H1 (cell line): Measurements from ENCODE around the gene EIPR1. TPM values are rescaled to one million over a fixed set of nuclear protein-coding genes. Genes with fewer than 3 reads are reported as not detected.

Experiments used
- CTCF ChIA-PET: fragments of 300-600 bp; sonication (Branson Sonifier 250); formaldehyde crosslinking; loops from one replicate; lab custom pipeline; 2021; ENCODE audit not compliant: partially characterized antibody; lab: Charles Lee
- POLR2A ChIA-PET: fragments of 300-600 bp; sonication (Branson Sonifier 250); formaldehyde crosslinking; loops from one replicate; lab custom pipeline; 2021; ENCODE audit warnings: inconsistent platforms; ENCODE audit not compliant: partially characterized antibody; lab: Charles Lee
- DNase-seq, 2 experiments: peaks; one replicate each; pipeline versions ENCODE4 v3.0.0 to v3.0.0-alpha.2; 2010 to 2022; ENCODE audit warnings: low spot score in 2 of 2, low read depth in 1 of 2, mixed read lengths in 1 of 2
- FAIRE-seq: peaks from 2 replicates; lab custom pipeline; 2011; peaks lifted over from hg19 to GRCh38; lab: Jason Lieb, UNC
- H2AFZ ChIP-seq: 2 replicates; pipeline ENCODE4 v1.8.1; 2012; ENCODE audit warnings: low read length, inconsistent platforms
- H2AK5ac ChIP-seq: 2 replicates; pipeline ENCODE4 v1.6.1; 2013; ENCODE audit warnings: low read depth, low read length
- H2BK120ac ChIP-seq: replicated peaks from 2 replicates; pipeline ENCODE3; 2013; ENCODE audit warnings: low read depth, low read length, inconsistent platforms
- H2BK12ac ChIP-seq: 2 replicates; pipeline ENCODE4 v1.6.1; 2013; ENCODE audit warnings: low read depth, low read length
- H2BK15ac ChIP-seq: 2 replicates; pipeline ENCODE4 v1.6.1; 2013; ENCODE audit warnings: low read length
- H2BK20ac ChIP-seq: 2 replicates; pipeline ENCODE4 v1.6.1; 2013; ENCODE audit warnings: low read length
- H2BK5ac ChIP-seq: 2 replicates; pipeline ENCODE4 v1.6.1; 2013; ENCODE audit warnings: low read depth, low read length
- H3K14ac ChIP-seq: 2 replicates; pipeline ENCODE4 v1.6.1; 2013; ENCODE audit warnings: inconsistent platforms; ENCODE audit not compliant: insufficient read length
- H3K18ac ChIP-seq: 2 replicates; pipeline ENCODE4 v1.6.1; 2013; ENCODE audit warnings: low read length; ENCODE audit errors: extremely low read depth
- H3K23ac ChIP-seq: 2 replicates; pipeline ENCODE4 v1.6.1; 2013; ENCODE audit warnings: inconsistent platforms; ENCODE audit not compliant: insufficient read length
- H3K23me2 ChIP-seq: 2 replicates; pipeline ENCODE4 v1.6.1; 2013; ENCODE audit warnings: low read depth, low read length
- H3K27ac ChIP-seq: 2 replicates; pipeline ENCODE4 v1.6.1; 2011; ENCODE audit warnings: low read depth, low read length, inconsistent platforms
- H3K27me3 ChIP-seq, 4 experiments: replicated peaks in 1 of 4; 1 replicate in 1 of 4; 2 replicates in 3 of 4; pipeline versions ENCODE4 v1.6.1 to v1.8.1; 2011 to 2013; ENCODE audit warnings: low read length in 3 of 4, mild to moderate bottlenecking in 3 of 4, inconsistent platforms in 2 of 4, mixed read lengths in 2 of 4, moderate library complexity in 1 of 4; ENCODE audit not compliant: control insufficient read depth in 3 of 4, insufficient read depth in 3 of 4; ENCODE audit errors: extremely low read depth in 1 of 4
- H3K36me3 ChIP-seq, 4 experiments: 2 replicates each; pipeline versions ENCODE4 v1.6.1 to v1.8.1; 2011 to 2013; ENCODE audit warnings: mild to moderate bottlenecking in 4 of 4, low read length in 3 of 4, moderate library complexity in 2 of 4, control low read depth in 1 of 4, inconsistent platforms in 1 of 4; ENCODE audit not compliant: insufficient read depth in 4 of 4, control insufficient read depth in 2 of 4
- H3K4ac ChIP-seq: replicated peaks from 2 replicates; pipeline ENCODE3; 2013; ENCODE audit warnings: low read length, low read depth, mixed read lengths, inconsistent platforms; ENCODE audit not compliant: insufficient read length
- H3K4me1 ChIP-seq, 4 experiments: replicated peaks in 1 of 4; 1 replicate in 1 of 4; 2 replicates in 3 of 4; pipeline versions ENCODE4 v1.6.1 to v1.8.1; 2011 to 2013; ENCODE audit warnings: low read length in 3 of 4, inconsistent platforms in 2 of 4, mixed read lengths in 1 of 4; ENCODE audit not compliant: insufficient read depth in 4 of 4, control insufficient read depth in 3 of 4
- H3K4me2 ChIP-seq, 2 experiments: 2 replicates each; pipeline versions ENCODE4 v1.6.1 to v1.8.1; 2011 to 2013; ENCODE audit warnings: low read depth in 2 of 2, low read length in 2 of 2, control low read depth in 1 of 2, inconsistent platforms in 1 of 2, mild to moderate bottlenecking in 1 of 2; ENCODE audit not compliant: insufficient read depth in 1 of 2
- H3K4me3 ChIP-seq, 4 experiments: fragments of 200-600, 300-600 bp in 1 of 4; sonication (generic), shearing (Covaris generic), sonication (Bioruptor Twin) in 1 of 4; 2 replicates each; pipeline versions ENCODE4 v1.5.1 to v1.8.1; 2011 to 2016; ENCODE audit warnings: low read length in 4 of 4, low read depth in 3 of 4, control low read depth in 2 of 4, inconsistent platforms in 2 of 4, mild to moderate bottlenecking in 2 of 4, mixed read lengths in 1 of 4, moderate library complexity in 1 of 4; ENCODE audit not compliant: insufficient read depth in 2 of 4; ENCODE audit errors: extremely low read depth in 1 of 4
- H3K56ac ChIP-seq: replicated peaks from 2 replicates; pipeline ENCODE3; 2013; ENCODE audit warnings: low read depth, mild to moderate bottlenecking, mixed read lengths, low read length, inconsistent platforms; ENCODE audit not compliant: insufficient read length
- H3K79me1 ChIP-seq: 2 replicates; pipeline ENCODE4 v1.6.1; 2013; ENCODE audit warnings: low read depth, low read length, control low read depth
- H3K79me2 ChIP-seq, 2 experiments: 2 replicates each; pipeline versions ENCODE4 v1.6.1 to v1.8.1; 2012 to 2013; ENCODE audit warnings: low read length in 2 of 2, mild to moderate bottlenecking in 2 of 2, inconsistent platforms in 1 of 2; ENCODE audit not compliant: insufficient read depth in 2 of 2, control insufficient read depth in 1 of 2
- H3K9ac ChIP-seq, 4 experiments: replicated peaks in 1 of 4; 1 replicate in 1 of 4; 2 replicates in 3 of 4; pipeline versions ENCODE4 v1.6.1 to v1.8.1; 2011 to 2013; ENCODE audit warnings: low read depth in 3 of 4, low read length in 3 of 4, control low read depth in 2 of 4, mild to moderate bottlenecking in 2 of 4, moderate library complexity in 2 of 4, inconsistent platforms in 1 of 4; ENCODE audit errors: extremely low read depth in 1 of 4
- H3K9me3 ChIP-seq, 2 experiments: 2 replicates each; pipeline versions ENCODE4 v1.6.1 to v1.8.1; 2012 to 2013; ENCODE audit warnings: mild to moderate bottlenecking in 2 of 2, moderate library complexity in 2 of 2, control low read depth in 1 of 2, inconsistent platforms in 1 of 2, low read depth in 1 of 2, low read length in 1 of 2, mixed read lengths in 1 of 2; ENCODE audit not compliant: insufficient read depth in 2 of 2
- H4K20me1 ChIP-seq, 2 experiments: replicated peaks in 1 of 2; 2 replicates each; pipeline versions ENCODE3 to v1.8.1; 2011 to 2013; ENCODE audit warnings: inconsistent platforms in 2 of 2, low read length in 2 of 2, mild to moderate bottlenecking in 1 of 2; ENCODE audit not compliant: insufficient read depth in 2 of 2, control insufficient read depth in 1 of 2
- H4K5ac ChIP-seq: 2 replicates; pipeline ENCODE4 v1.6.1; 2013; ENCODE audit warnings: low read length, low read depth, mixed read lengths, inconsistent platforms; ENCODE audit not compliant: insufficient read length
- H4K8ac ChIP-seq: 2 replicates; pipeline ENCODE4 v1.8.0; 2013; ENCODE audit warnings: mild to moderate bottlenecking, moderate library complexity, low read length, inconsistent platforms; ENCODE audit not compliant: insufficient read depth; ENCODE audit errors: extremely low read depth
- H4K91ac ChIP-seq: replicated peaks from 2 replicates; pipeline ENCODE3; 2013; ENCODE audit warnings: low read length, mixed read lengths, inconsistent platforms; ENCODE audit not compliant: insufficient read length
- CBX5 ChIP-seq: fragments of 300-800, 300-1000 bp; sonication (generic); IDR thresholded peaks from 2 replicates; pipeline ENCODE4 v1.7.1; 2016; ENCODE audit warnings: antibody characterized with exemption, low read length, low read depth
- WGBS, 2 experiments: shearing (Covaris generic) in 1 of 2; methylation state at CpG; one replicate each; pipeline versions ENCODE4 v1.1.6 to v1.1.7; 2013 to 2015; ENCODE audit warnings: low lambda C conversion rate in 2 of 2, mixed read lengths in 2 of 2, inconsistent platforms in 1 of 2, low coverage in 1 of 2, missing lambda C conversion rate in 1 of 2; ENCODE audit not compliant: insufficient replicate concordance in 2 of 2, insufficient coverage in 1 of 2, insufficient read length in 1 of 2; ENCODE audit errors: extremely low coverage in 1 of 2, missing lambda C conversion rate in 1 of 2; 5-methylcytosine and 5-hydroxymethylcytosine counted together
- polyA plus RNA-seq, 7 experiments: library from polyadenylated mRNA; depleted of rRNA in 3 of 7; stranded (reverse) in 5 of 7; unstranded in 2 of 7; fragments of >200 nt in 5 of 7; fragments of 200-250 nt in 2 of 7; gene quantifications; 1 replicate in 5 of 7; 2 replicates in 1 of 7; 4 replicates in 1 of 7; pipeline versions ENCODE4 v1.2.1 to v1.2.3, GENCODE V29; 2011 to 2013; ENCODE audit warnings: missing spikeins in 2 of 7, mixed read lengths in 2 of 7
- total RNA-seq: library from RNA; stranded (reverse); fragmentation: NEBNext Ultra II Directional; extraction: Animal tissue kit (Norgen Biotek cat#: 25700); gene quantifications from 2 replicates; pipeline ENCODE4 v1.2.1, GENCODE V29; 2021

The EIPR1 gene
- total and polyA plus RNA-seq, 2 of the 8 experiments (the other 6 are each of a cell fraction or from before 2014, with no cell fraction given): 26.3 to 56.4 TPM

GRCh38 chr2:3139906-3140305 is 237.7 kb downstream of the EIPR1 start:
- Histone ChIP-seq H2BK12ac (no peak overlapping the region), H3K79me2 (peaks cover 0 to 3% of the 10 kb centered on the region in 2 experiments; a peak in 1 of 4 replicates), H2BK15ac (no peak overlapping the region), H3K79me1 (no peaks in the 10 kb centered on the region), H3K4ac (no peak overlapping the region), H2BK5ac (no peak overlapping the region), H2AFZ (no peak overlapping the region), H2BK120ac (no peak overlapping the region), H3K14ac (no peak overlapping the region), H3K23me2 (peaks cover 8% of the 10 kb centered on the region; the same call in 1 of the 2 replicates), H4K8ac (no peak overlapping the region), H3K9me3 (peaks cover 3 to 14% of the 10 kb centered on the region in 2 experiments; a peak in 2 of 4 replicates), H3K4me2 (no peak overlapping the region), H3K4me3 (no peak overlapping the region), H4K5ac (no peak overlapping the region), H3K23ac (no peak overlapping the region), H4K20me1 (peaks cover 0 to 11% of the 10 kb centered on the region in 2 experiments), H3K27me3 (no peaks in the 10 kb centered on the region), H3K36me3 (peaks cover 0 to 4% (median 0%) of the 10 kb centered on the region in 4 experiments; a peak in 1 of 8 replicates), H3K4me1 (peaks cover 0 to 2% (median 0%) of the 10 kb centered on the region in 4 experiments; a peak in 1 of 7 replicates), H3K56ac (no peak overlapping the region), H3K18ac (no peak overlapping the region), H3K27ac (no peak overlapping the region), H3K9ac (no peak overlapping the region), H2BK20ac (no peak overlapping the region), H2AK5ac (no peak overlapping the region), H4K91ac (no peak overlapping the region)
- ChIA-PET POLR2A (no interaction called here), CTCF (no interaction called here)
- WGBS, 2 experiments: 87% methylated on average over 7 of the region's 7 CpGs; no CpG with 5 or more reads in 1 of the 2 experiments
- no peak for FAIRE-seq
- no peak for DNase-seq
- no peak for TF ChIP-seq CBX5

Other genes with a start within 250 kb of the EIPR1 start
- gene TRAPPC12, start 1.9 kb upstream of the EIPR1 start, total RNA-seq: 67.3 and 71.8 TPM in 2 replicates
- gene TRAPPC12, start 1.9 kb upstream of the EIPR1 start, polyA plus RNA-seq (2011; rRNA removed): 35.0 and 48.3 TPM in 2 replicates
- 32.7 and 40.2 TPM in 2 replicates for gene ADI1, start 141.7 kb upstream of the EIPR1 start, total RNA-seq
- 12.2 and 13.7 TPM in 2 replicates for gene ADI1, start 141.7 kb upstream of the EIPR1 start, polyA plus RNA-seq (2011; rRNA removed)
- 40.8 and 42.7 TPM in 2 replicates for gene RNASEH1, start 180.5 kb upstream of the EIPR1 start, total RNA-seq
- gene RNASEH1, start 180.5 kb upstream of the EIPR1 start, polyA plus RNA-seq (2011; rRNA removed): 11.7 and 13.9 TPM in 2 replicates
- 1,867 and 1,891 TPM in 2 replicates for gene RPS7, start 197.4 kb upstream of the EIPR1 start, total RNA-seq
- 765 and 1,314 TPM in 2 replicates for gene RPS7, start 197.4 kb upstream of the EIPR1 start, polyA plus RNA-seq (2011; rRNA removed)
- gene COLEC11, start 217.3 kb upstream of the EIPR1 start, total RNA-seq: 0.25 and 0.47 TPM in 2 replicates
- gene COLEC11, start 217.3 kb upstream of the EIPR1 start, polyA plus RNA-seq (2011; rRNA removed): 0.58 and 0.80 TPM in 2 replicates